ENCODE data around the gene JMJD4.
A peak's percentile ranks its signal among the peaks of the same experiment; 100 is the strongest.

The JMJD4 gene

GRCh38 chr1:227749916-227750710 is 15.0 kb upstream of the JMJD4 start:
- no peak for DNase-seq (ENCODE audit: low spot score)

- no peak for DNase-seq (ENCODE audit: low spot score)
These were observed 14.1 kb upstream of the JMJD4 start for GRCh38 chr1:227749225-227749624.

GRCh38 chr1:227748496-227749182 is 13.5 kb upstream of the JMJD4 start:
- DNase-seq (ENCODE audit: low spot score), result no peak

- DNase-seq (ENCODE audit: low spot score), result no peak
These were observed 12.9 kb upstream of the JMJD4 start for GRCh38 chr1:227747948-227748495.

GRCh38 chr1:227747382-227747781 is 12.3 kb upstream of the JMJD4 start:
- DNase-seq (ENCODE audit: low spot score), result no peak

GRCh38 chr1:227746676-227747075 is 11.6 kb upstream of the JMJD4 start:
- DNase-seq (ENCODE audit: low spot score), result no peak

GRCh38 chr1:227745568-227746265 is 10.6 kb upstream of the JMJD4 start:
- no peak for DNase-seq (ENCODE audit: low spot score)

- DNase-seq (ENCODE audit: low spot score), result no peak
These were observed 9.6 kb upstream of the JMJD4 start for GRCh38 chr1:227744668-227745067.

GRCh38 chr1:227742738-227743715 is 7.9 kb upstream of the JMJD4 start:
- DNase-seq (ENCODE audit: low spot score), result no peak

GRCh38 chr1:227741166-227741870 is 6.2 kb upstream of the JMJD4 start:
- no peak for DNase-seq (ENCODE audit: low spot score)

- no peak for DNase-seq (ENCODE audit: low spot score)
These were observed 5.4 kb upstream of the JMJD4 start for GRCh38 chr1:227740401-227740960.

GRCh38 chr1:227739636-227740035 is 4.5 kb upstream of the JMJD4 start:
- DNase-seq (ENCODE audit: low spot score), result no peak

- no peak for DNase-seq (ENCODE audit: low spot score)
These were observed 3.7 kb upstream of the JMJD4 start for GRCh38 chr1:227738820-227739219.

- no peak for DNase-seq (ENCODE audit: low spot score)
These were observed 1.8 kb upstream of the JMJD4 start for GRCh38 chr1:227736814-227737432.

- no peak for DNase-seq (ENCODE audit: low spot score)
These were observed 610 bp upstream of the JMJD4 start for GRCh38 chr1:227735539-227736285.

- no peak for DNase-seq (ENCODE audit: low spot score)
These were observed 601 bp downstream of the JMJD4 start for GRCh38 chr1:227734546-227734855.

- no peak for DNase-seq (ENCODE audit: low spot score)
These were observed 1.2 kb downstream of the JMJD4 start for GRCh38 chr1:227733751-227734545.

- peak; percentile 14 for DNase-seq (ENCODE audit: low spot score)
These were observed 1.8 kb downstream of the JMJD4 start for GRCh38 chr1:227733309-227733705.
